ENCODE results near the gene SNX19.
A peak's percentile ranks its signal among the peaks of the same experiment; 100 is the strongest.

SNX19 gene

GRCh38 chr11:130839981-130840666 is 76.2 kb downstream of the SNX19 start:
- no peak for DNase-seq

GRCh38 chr11:130837194-130837593 is 79.1 kb downstream of the SNX19 start:
- no peak for DNase-seq

- no peak for DNase-seq
These were observed 81.4 kb downstream of the SNX19 start for GRCh38 chr11:130834886-130835285.

GRCh38 chr11:130832566-130833425 is 83.5 kb downstream of the SNX19 start:
- no peak for DNase-seq

- no peak for DNase-seq
These were observed 84.3 kb downstream of the SNX19 start for GRCh38 chr11:130831976-130832375.

GRCh38 chr11:130831506-130831905 is 84.8 kb downstream of the SNX19 start:
- DNase-seq = no peak

- no peak for DNase-seq
These were observed 85.7 kb downstream of the SNX19 start for GRCh38 chr11:130830566-130830965.

- no peak for DNase-seq
These were observed 86.3 kb downstream of the SNX19 start for GRCh38 chr11:130829920-130830511.

GRCh38 chr11:130828741-130829140 is 87.5 kb downstream of the SNX19 start:
- no peak for DNase-seq

- DNase-seq = peak; percentile 38
These were observed 88.6 kb downstream of the SNX19 start for GRCh38 chr11:130827451-130828377.

- no peak for DNase-seq
These were observed 89.7 kb downstream of the SNX19 start for GRCh38 chr11:130826572-130826971.

GRCh38 chr11:130825983-130826382 is 90.3 kb downstream of the SNX19 start:
- DNase-seq = no peak

- DNase-seq = no peak
These were observed 90.7 kb downstream of the SNX19 start for GRCh38 chr11:130825561-130825960.

Measured in NCI-H526 treated with DMSO at 0.1 percent for 48 hours (cell line).